ENCODE measurements around the gene SH3PXD2A. TPM values are rescaled to one million over a fixed set of nuclear protein-coding genes. Genes with fewer than 3 reads are reported as not detected.

Gene SH3PXD2A
- total and polyA plus RNA-seq, 7 donors, result 19.0 to 58.2 (median 24.5) TPM

GRCh38 chr10:103597003-103597402, 258.4 kb downstream of the SH3PXD2A start:
- intact Hi-C loops (cut with DNase I), result loop anchor here (10.0 kb wide), 1 partner anchor 258 kb away; the partner anchor contains the start of gene SH3PXD2A
- no peak overlapping the region for H3K27ac ChIP-seq
- DNase-seq, result no peak

GRCh38 chr10:103595933-103596726, 259.2 kb downstream of the SH3PXD2A start:
- peaks cover 0 to 7% (median 0%) of the 10 kb centered on the region in 4 donors for H3K36me3 ChIP-seq
- intact Hi-C loops (cut with DNase I), result loop anchor here (10.0 kb wide), 1 partner anchor 259 kb away; the partner anchor contains the start of gene SH3PXD2A
- H3K4me3 ChIP-seq, result no peak overlapping the region
- no peaks in the 10 kb centered on the region for H3K9me3 ChIP-seq
- TF ChIP-seq EP300 (IDR thresholded peaks at IDR 0.05) (no peak), CTCF (IDR thresholded peaks at IDR 0.05) (no peak), POLR2A (IDR thresholded peaks at IDR 0.05) (no peak), POLR2AphosphoS5 (IDR thresholded peaks at IDR 0.05) (no peak)
- no peak for DNase-seq
- H3K27ac ChIP-seq, result no peak overlapping the region
- 94 to 96% methylated on average over 4 of the region's 4 CpGs for WGBS, 2 donors
- H3K4me1 ChIP-seq, result peaks cover 0 to 13% (median 4%) of the 10 kb centered on the region in 4 donors
- H3K27me3 ChIP-seq, result no peaks in the 10 kb centered on the region

More at GRCh38 chr10:103597003-103597402, 258.4 kb downstream of the SH3PXD2A start:
- Histone ChIP-seq H3K27me3 (no peaks in the 10 kb centered on the region), H3K4me1 (peaks cover 0 to 13% (median 4%) of the 10 kb centered on the region in 4 donors), H3K36me3 (peaks cover 0 to 14% (median 0%) of the 10 kb centered on the region in 4 donors), H3K4me3 (no peak overlapping the region), H3K9me3 (no peaks in the 10 kb centered on the region)
- WGBS, 2 donors, result 88 to 94% methylated on average over 6 of the region's 6 CpGs
- TF ChIP-seq EP300 (IDR thresholded peaks at IDR 0.05), result no peak
- TF ChIP-seq CTCF (IDR thresholded peaks at IDR 0.05), result no peak
- no peak for TF ChIP-seq POLR2A (IDR thresholded peaks at IDR 0.05)
- no peak for TF ChIP-seq POLR2AphosphoS5 (IDR thresholded peaks at IDR 0.05)

- Histone ChIP-seq H3K27me3 (no peaks in the 10 kb centered on the region), H3K9me3 (no peaks in the 10 kb centered on the region), H3K4me1 (no peaks in the 10 kb centered on the region), H3K27ac (no peak overlapping the region), H3K4me3 (no peak overlapping the region), H3K36me3 (peaks cover 0 to 5% (median 0%) of the 10 kb centered on the region in 4 donors)
- TF ChIP-seq CTCF (IDR thresholded peaks at IDR 0.05) (no peak), POLR2A (IDR thresholded peaks at IDR 0.05) (no peak), EP300 (IDR thresholded peaks at IDR 0.05) (no peak), POLR2AphosphoS5 (IDR thresholded peaks at IDR 0.05) (no peak)
- DNase-seq, result no peak
- WGBS, 2 donors, result 66 to 86% methylated on average over 3 of the region's 3 CpGs
- intact Hi-C loops (cut with DNase I), result loop anchor here (5.0 to 10.0 kb wide), 2 partner anchors 176 to 262 kb away; partner anchors contain the start of gene SH3PXD2A
These were observed 262.3 kb downstream of the SH3PXD2A start for GRCh38 chr10:103593022-103593570.

GRCh38 chr10:103592186-103593021, 263.0 kb downstream of the SH3PXD2A start:
- TF ChIP-seq POLR2AphosphoS5 (IDR thresholded peaks at IDR 0.05), result no peak
- TF ChIP-seq CTCF (IDR thresholded peaks at IDR 0.05), result peak in 3 of 4 experiments; percentile 28 to 69 (median 31)
- H3K27me3 ChIP-seq, result no peaks in the 10 kb centered on the region
- no peaks in the 10 kb centered on the region for H3K9me3 ChIP-seq
- no peak for DNase-seq
- no peak overlapping the region for H3K27ac ChIP-seq
- intact Hi-C loops (cut with DNase I), result loop anchor here (5.0 to 10.0 kb wide), 2 partner anchors 175 to 262 kb away; partner anchors contain the start of gene SH3PXD2A
- no peaks in the 10 kb centered on the region for H3K4me1 ChIP-seq
- WGBS, 2 donors, result 86 to 88% methylated on average over 15 of the region's 15 CpGs
- peaks cover 0 to 11% (median 0%) of the 10 kb centered on the region in 4 donors for H3K36me3 ChIP-seq
- no peak overlapping the region for H3K4me3 ChIP-seq

Data from sigmoid colon (tissue), 7 donors.